PC-9 (cell line): ENCODE results near the gene PDE4B.

ENCODE experiments used
- CTCF ChIP-seq: fragments of 200-600 bp; sonication (generic); conservative IDR thresholded peaks from 2 replicates; pipeline ENCODE4 v1.6.1; 2017; ENCODE audit warnings: mixed run types, antibody characterized with exemption, mild to moderate bottlenecking, moderate library complexity
- EZH2 ChIP-seq: fragments of 200-600 bp; sonication (generic); IDR thresholded peaks from 2 replicates; pipeline ENCODE4 v1.8.0; 2017; ENCODE audit warnings: antibody characterized with exemption, low read depth

DNA sequence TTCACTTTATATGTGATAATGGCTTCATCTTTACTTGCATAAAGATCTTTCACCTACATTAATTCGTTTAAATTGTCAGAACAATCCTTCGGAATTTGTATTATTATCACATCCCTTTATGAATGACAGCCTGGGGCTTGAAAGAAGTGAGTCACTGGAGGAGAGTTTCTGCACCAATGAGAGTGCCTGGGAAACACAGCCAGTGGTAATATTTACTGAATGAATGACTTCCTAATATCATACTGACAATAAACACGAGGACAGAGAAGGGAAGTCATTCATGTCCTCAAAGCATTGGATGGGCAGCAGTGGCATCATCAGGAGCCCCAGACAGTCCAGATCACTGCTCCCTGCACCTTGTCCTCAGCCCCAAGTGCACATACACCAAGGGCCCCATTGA lies 40.7 kb upstream of the PDE4B start:
- TF ChIP-seq EZH2: no peak
- TF ChIP-seq CTCF: no peak
